ENCODE measurements around the gene TIMM29. TPM values are rescaled to one million over a fixed set of nuclear protein-coding genes. Genes with fewer than 3 reads are reported as not detected.

TIMM29 gene
- total RNA-seq, 3 donors from 2014 or later (not counting 1 experiment from before 2014, with no cell fraction given): 20.7 to 30.9 (median 24.1) TPM

GRCh38 chr19:10898633-10899032, 30.0 kb upstream of the TIMM29 start:
- no peak for ATAC-seq
- WGBS (ENCODE audit: insufficient coverage): 93% methylated on average over 10 of the region's 10 CpGs

GRCh38 chr19:10899151-10899653, 29.4 kb upstream of the TIMM29 start:
- Histone ChIP-seq H3K9me3 (ENCODE audit: control insufficient read depth, insufficient read depth, low read length) (no peaks in the 10 kb centered on the region), H3K4me3 (ENCODE audit: low read length) (no peak overlapping the region), H3K27me3 (ENCODE audit: control insufficient read depth, insufficient read depth, low read length) (no peaks in the 10 kb centered on the region), H3K4me1 (ENCODE audit: control insufficient read depth, insufficient read depth, low read length) (no peaks in the 10 kb centered on the region), H3K36me3 (ENCODE audit: control insufficient read depth, insufficient read depth, low read length) (no peaks in the 10 kb centered on the region), H3K27ac (ENCODE audit: low read length) (no peak overlapping the region)
- H3K4me1 Mint-ChIP-seq: peaks cover 7 to 10% of the 10 kb centered on the region in 2 donors
- H3K9me3 Mint-ChIP-seq: no peaks in the 10 kb centered on the region
- TF ChIP-seq CTCF (IDR thresholded peaks at IDR 0.05): no peak
- no peaks in the 10 kb centered on the region for H3K27me3 Mint-ChIP-seq (ENCODE audit: low read depth in 2 of 2)
- H3K27ac Mint-ChIP-seq: no peak overlapping the region
- ATAC-seq: no peak
- intact Hi-C loops (cut with micrococcal nuclease): no loop called here
- H3K36me3 Mint-ChIP-seq: no peaks in the 10 kb centered on the region
- WGBS (ENCODE audit: insufficient coverage): 94% methylated on average over 10 of the region's 10 CpGs
- DNase-seq: no peak
- no peak overlapping the region for H3K4me3 Mint-ChIP-seq

More at GRCh38 chr19:10898633-10899032, 30.0 kb upstream of the TIMM29 start:
- peaks cover 7 to 10% of the 10 kb centered on the region in 2 donors for H3K4me1 Mint-ChIP-seq
- intact Hi-C loops (cut with micrococcal nuclease): no loop called here
- no peak overlapping the region for H3K27ac ChIP-seq (ENCODE audit: low read length)
- no peaks in the 10 kb centered on the region for H3K9me3 Mint-ChIP-seq
- no peaks in the 10 kb centered on the region for H3K4me1 ChIP-seq (ENCODE audit: control insufficient read depth, insufficient read depth, low read length)
- no peaks in the 10 kb centered on the region for H3K9me3 ChIP-seq (ENCODE audit: control insufficient read depth, insufficient read depth, low read length)
- TF ChIP-seq CTCF (IDR thresholded peaks at IDR 0.05): no peak
- H3K36me3 ChIP-seq (ENCODE audit: control insufficient read depth, insufficient read depth, low read length): no peaks in the 10 kb centered on the region
- H3K4me3 Mint-ChIP-seq: no peak overlapping the region
- no peak overlapping the region for H3K27ac Mint-ChIP-seq
- DNase-seq: no peak
- no peaks in the 10 kb centered on the region for H3K27me3 ChIP-seq (ENCODE audit: control insufficient read depth, insufficient read depth, low read length)
- no peak overlapping the region for H3K4me3 ChIP-seq (ENCODE audit: low read length)
- no peaks in the 10 kb centered on the region for H3K36me3 Mint-ChIP-seq
- H3K27me3 Mint-ChIP-seq (ENCODE audit: low read depth in 2 of 2): no peaks in the 10 kb centered on the region

- Histone ChIP-seq H3K27ac (ENCODE audit: low read length) (no peak overlapping the region), H3K4me1 (ENCODE audit: control insufficient read depth, insufficient read depth, low read length) (no peaks in the 10 kb centered on the region), H3K36me3 (ENCODE audit: control insufficient read depth, insufficient read depth, low read length) (peaks cover 23% of the 10 kb centered on the region), H3K4me3 (ENCODE audit: low read length) (no peak overlapping the region), H3K9me3 (ENCODE audit: control insufficient read depth, insufficient read depth, low read length) (no peaks in the 10 kb centered on the region), H3K27me3 (ENCODE audit: control insufficient read depth, insufficient read depth, low read length) (no peaks in the 10 kb centered on the region)
- no peaks in the 10 kb centered on the region for H3K27me3 Mint-ChIP-seq (ENCODE audit: low read depth in 2 of 2)
- TF ChIP-seq CTCF (IDR thresholded peaks at IDR 0.05): no peak
- no peaks in the 10 kb centered on the region for H3K36me3 Mint-ChIP-seq
- no peak for DNase-seq
- H3K9me3 Mint-ChIP-seq: no peaks in the 10 kb centered on the region
- no peak for ATAC-seq
- intact Hi-C loops (cut with micrococcal nuclease): no loop called here
- no peaks in the 10 kb centered on the region for H3K4me1 Mint-ChIP-seq
- no peak overlapping the region for H3K27ac Mint-ChIP-seq
- no peak overlapping the region for H3K4me3 Mint-ChIP-seq
- 97% methylated on average over 14 of the region's 14 CpGs for WGBS (ENCODE audit: insufficient coverage)
Observed at GRCh38 chr19:10907925-10908324, 20.7 kb upstream of the TIMM29 start.

- no peak for ATAC-seq
- Mint-ChIP-seq H3K36me3 (no peaks in the 10 kb centered on the region), H3K27ac (no peak overlapping the region), H3K27me3 (ENCODE audit: low read depth in 2 of 2) (no peaks in the 10 kb centered on the region), H3K9me3 (no peaks in the 10 kb centered on the region), H3K4me1 (no peaks in the 10 kb centered on the region), H3K4me3 (no peak overlapping the region)
- H3K9me3 ChIP-seq (ENCODE audit: control insufficient read depth, insufficient read depth, low read length): no peaks in the 10 kb centered on the region
- no peaks in the 10 kb centered on the region for H3K4me1 ChIP-seq (ENCODE audit: control insufficient read depth, insufficient read depth, low read length)
- no peak for TF ChIP-seq CTCF (IDR thresholded peaks at IDR 0.05)
- H3K4me3 ChIP-seq (ENCODE audit: low read length): no peak overlapping the region
- intact Hi-C loops (cut with micrococcal nuclease): no loop called here
- WGBS (ENCODE audit: insufficient coverage): 98% methylated on average over 17 of the region's 17 CpGs
- no peak for DNase-seq
- H3K27me3 ChIP-seq (ENCODE audit: control insufficient read depth, insufficient read depth, low read length): no peaks in the 10 kb centered on the region
- H3K36me3 ChIP-seq (ENCODE audit: control insufficient read depth, insufficient read depth, low read length): peaks cover 23% of the 10 kb centered on the region
- no peak overlapping the region for H3K27ac ChIP-seq (ENCODE audit: low read length)
Observed at GRCh38 chr19:10908380-10908960, 20.1 kb upstream of the TIMM29 start.

Measured in natural killer cell (primary cell).